T-helper 2 cell treated with Interferon-gamma antibody and Interleukin-4, amounts not matched to agents 100 ng/mL and 5 ng/mL, for 36 hours (primary cell): Measurements from ENCODE around the gene SOCS1. TPM values are rescaled to one million over a fixed set of nuclear protein-coding genes. Genes with fewer than 3 reads are reported as not detected.

Experiments
- intact Hi-C: fragments of 100-400 bp; cut with micrococcal nuclease; formaldehyde crosslinking; loops from one replicate; pipeline ENCODE4 v1.15.1; 2023
- total RNA-seq: library from RNA; stranded (reverse); gene quantifications from 2 replicates; pipeline ENCODE4 v1.2.3, GENCODE V29; 2022

Gene SOCS1
- total RNA-seq, 1 donor from 2014 or later, result 156 TPM

GRCh38 chr16:11249233-11250061 is 6.6 kb downstream of the SOCS1 start:
- intact Hi-C loops, result no loop called here

- intact Hi-C loops, result no loop called here
Measured at GRCh38 chr16:11248133-11248532, 7.9 kb downstream of the SOCS1 start.

- intact Hi-C loops, result no loop called here
Measured at GRCh38 chr16:11245988-11246387, 10.0 kb downstream of the SOCS1 start.

GRCh38 chr16:11245222-11245737 is 10.7 kb downstream of the SOCS1 start:
- intact Hi-C loops, result no loop called here

DNA sequence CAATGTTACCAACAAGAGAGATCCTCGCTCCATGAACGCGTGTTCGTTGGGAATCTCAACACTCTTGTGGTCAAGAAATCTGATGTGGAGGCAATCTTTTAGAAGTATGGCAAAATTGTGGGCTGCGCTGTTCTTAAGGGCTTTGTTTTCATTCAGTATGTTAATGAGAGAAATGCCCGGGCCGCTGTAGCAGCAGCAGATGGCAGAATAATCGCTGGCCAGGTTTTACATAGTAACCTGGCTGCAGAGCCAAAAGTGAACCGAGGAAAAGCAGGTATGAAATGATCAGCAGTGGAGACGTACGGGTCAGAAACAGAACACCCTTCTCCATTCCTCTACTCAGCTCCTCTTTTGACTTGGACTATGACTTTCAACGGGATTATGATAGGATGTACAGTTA is 13.3 kb downstream of the SOCS1 start:
- intact Hi-C loops, result no loop called here

DNA sequence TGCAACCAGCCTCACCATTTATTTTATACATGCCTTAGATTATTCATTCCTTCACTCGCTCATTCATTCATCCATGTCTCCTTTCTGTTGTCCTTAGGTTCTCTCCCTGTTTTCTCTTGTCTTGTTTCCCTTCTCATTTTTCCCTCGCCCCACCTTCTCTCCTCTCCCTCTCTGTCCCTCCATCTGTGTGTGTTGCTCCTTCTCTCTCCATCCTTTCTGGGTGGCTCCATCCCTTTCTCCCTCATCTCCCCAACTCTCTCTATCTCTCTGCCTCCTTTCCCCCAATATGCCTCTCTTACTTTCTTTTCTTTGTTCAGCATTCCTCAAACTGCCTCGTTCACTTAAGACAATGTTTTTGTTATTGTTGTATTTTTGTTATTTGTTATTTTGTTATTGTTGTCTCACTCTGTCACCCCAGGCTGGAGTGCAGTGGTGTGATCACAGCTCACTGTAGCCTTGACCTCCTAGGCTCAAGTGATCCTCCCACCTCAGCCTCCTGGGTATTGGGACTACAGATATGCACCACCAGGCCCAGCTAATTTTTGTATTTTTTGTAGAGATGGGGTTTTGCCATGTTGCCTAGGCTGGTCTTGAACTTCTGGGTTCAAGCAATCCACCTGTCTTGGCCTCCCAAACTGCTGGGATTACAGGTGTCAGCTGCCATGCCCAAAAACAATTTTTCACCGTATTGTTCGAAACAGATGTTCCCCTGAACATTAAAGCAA is 14.4 kb downstream of the SOCS1 start:
- intact Hi-C loops, result no loop called here

GRCh38 chr16:11240636-11241473 is 15.1 kb downstream of the SOCS1 start:
- intact Hi-C loops, result no loop called here

GRCh38 chr16:11239644-11240632 is 16.1 kb downstream of the SOCS1 start:
- intact Hi-C loops, result no loop called here

DNA sequence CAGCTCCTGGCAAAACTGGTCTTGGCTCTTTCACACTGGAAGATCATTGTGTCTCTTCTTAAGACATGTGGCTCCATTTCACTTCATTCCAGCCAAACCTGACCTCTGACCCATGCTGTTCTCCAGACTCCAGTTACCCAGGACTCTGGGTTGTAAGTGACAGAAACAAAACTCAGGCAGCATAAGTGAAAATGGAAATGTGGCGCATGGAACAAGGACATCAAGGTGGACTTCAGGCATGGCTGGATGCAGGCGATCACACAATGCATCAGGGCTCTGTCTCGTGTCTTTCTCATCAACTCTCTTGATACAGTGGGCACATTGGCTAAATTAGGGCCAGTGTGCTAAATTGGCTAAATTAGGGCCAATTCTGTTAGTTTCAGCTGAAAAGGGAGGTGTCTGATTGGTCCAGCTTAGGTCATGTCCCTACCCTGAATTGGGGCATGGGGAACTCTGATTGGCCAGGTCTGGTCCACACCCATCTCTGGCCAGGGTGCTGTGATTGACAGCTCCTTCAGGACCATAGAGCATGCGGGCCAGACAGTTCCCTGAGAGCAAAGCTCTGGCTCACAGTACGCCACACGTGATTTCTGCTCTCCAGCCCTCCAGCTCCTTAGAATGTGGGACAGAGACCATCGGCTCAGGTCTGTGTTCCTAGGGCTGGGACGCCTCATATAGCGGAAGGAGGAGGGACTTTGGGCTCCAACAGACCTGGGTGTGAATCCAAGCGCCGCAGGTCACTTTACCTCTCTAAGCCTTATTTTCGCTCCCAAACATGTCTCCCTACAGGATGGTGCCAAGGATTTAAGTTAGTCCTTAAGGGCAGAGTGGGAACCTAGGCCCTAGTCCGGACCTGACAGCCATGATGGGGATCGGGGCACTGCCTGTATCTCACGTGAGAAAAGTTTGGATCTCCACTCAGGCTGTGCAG is 17.5 kb downstream of the SOCS1 start:
- intact Hi-C loops, result no loop called here

GRCh38 chr16:11236461-11237254 is 19.3 kb downstream of the SOCS1 start:
- intact Hi-C loops, result no loop called here

- intact Hi-C loops, result no loop called here
Measured at GRCh38 chr16:11235703-11235991, 20.4 kb downstream of the SOCS1 start.

DNA sequence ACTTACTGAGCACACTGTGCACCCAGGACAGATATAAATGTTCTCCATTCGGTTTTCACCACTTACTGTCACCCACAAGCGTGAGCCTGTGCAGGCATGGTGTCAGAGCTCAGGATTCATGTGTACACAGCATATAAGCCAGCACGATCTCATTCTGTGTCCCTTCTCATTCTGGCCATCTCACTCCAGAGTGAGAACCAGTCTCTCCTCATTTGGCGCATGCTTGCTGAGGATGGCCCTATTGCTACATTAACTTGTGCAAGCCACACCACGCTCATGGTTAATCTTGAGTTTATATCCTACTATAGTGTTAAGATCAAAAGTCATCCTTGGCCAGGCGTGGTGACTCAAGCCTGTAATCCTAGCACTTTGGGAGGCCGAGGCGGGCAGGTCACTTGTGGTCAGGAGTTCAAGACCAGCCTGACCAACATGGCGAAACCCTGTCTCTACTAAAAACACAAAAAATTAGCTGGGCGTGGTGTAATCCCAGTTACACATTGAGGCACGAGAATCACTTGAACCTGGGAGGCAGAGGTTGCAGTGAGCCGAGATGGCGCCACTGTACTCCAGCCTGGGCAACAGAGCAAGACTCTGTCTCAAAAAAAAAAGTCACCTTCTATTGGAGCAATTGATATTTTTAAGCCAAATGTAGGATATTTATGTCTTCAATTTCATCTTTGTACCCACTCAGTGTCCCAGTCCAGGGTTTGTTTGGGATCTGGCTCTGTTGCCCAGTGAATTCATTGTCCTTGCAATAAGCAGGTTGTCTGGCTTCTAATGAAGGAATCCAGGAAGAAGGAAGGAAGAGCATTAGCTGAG is 20.9 kb downstream of the SOCS1 start:
- intact Hi-C loops, result loop anchor here (5.0 kb wide), 1 partner anchor 43 kb away; no protein-coding TSS in a partner anchor

DNA sequence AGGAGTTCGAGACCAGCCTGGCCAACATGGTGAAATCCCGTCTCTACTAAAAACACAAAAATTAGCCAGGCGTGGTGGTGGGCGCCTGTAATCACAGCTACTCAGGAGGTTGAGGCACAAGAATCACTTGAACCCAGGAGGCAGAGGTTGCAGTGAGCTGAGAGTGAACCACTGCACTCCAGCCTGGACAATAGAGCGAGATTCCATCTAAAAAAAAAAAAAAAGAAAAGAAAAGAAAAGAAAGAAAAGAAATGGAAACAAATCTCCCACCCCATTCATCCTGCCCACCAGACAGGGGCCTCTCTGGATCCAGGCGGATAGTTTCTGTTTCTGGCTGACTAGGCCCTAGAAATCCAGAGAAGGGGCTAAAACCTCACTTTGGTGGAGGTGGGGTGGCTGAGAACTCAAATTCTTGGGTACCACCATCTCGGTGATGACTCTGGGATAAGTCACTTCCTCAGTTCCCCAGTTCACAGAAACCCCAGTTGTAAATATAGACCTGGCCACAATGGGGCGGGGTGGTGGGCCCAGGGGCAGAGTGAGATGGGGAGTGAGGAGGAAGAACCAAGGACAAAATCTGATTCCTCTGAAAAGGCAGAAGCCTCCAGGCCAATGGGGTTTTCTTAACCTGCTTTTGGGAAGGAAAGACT is 22.2 kb downstream of the SOCS1 start:
- intact Hi-C loops, result loop anchor here (1.0 to 5.0 kb wide), 6 partner anchors 9 to 261 kb away; no protein-coding TSS in a partner anchor

DNA sequence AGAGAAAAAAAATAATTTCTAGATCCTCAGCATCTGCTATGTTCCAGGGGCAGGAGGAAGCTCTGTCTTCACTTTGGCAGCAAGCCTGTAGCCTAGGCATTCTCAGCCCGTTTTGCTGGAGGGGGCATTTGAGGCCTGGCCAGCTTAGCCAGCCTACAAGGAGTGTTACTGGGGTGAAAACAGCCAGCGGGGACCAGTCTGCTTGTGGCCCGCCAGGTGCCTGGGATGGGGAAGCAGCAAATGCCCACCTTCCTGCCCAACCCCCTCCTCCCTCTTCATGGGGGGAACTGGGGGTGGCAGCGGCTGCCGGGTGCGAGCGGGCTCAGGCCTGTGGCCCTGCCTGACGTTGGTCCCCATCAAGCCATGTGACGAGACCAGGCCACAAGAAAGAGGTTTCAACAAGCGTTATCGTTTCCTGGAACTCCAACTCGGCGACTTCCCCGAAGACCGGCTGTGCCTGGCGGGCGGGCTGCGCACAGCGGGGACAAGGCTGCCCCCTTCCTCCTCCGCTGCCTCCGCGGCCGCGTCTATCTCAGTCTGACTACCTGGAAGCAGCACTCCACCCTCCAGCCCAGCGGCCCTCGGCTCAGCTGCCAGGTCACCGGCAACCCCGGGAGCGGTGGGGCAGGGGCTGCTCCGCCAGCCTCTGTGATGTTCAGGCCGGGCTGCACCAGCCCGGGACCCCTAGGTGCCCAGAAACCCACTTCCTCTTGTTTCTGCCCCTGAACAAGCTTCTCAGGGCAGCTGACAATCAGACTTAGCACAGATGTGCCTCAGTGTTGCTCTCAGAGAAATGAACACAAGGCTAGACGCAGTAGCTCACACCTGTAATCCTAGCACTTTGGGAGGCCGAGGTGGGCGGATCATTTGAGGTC is 22.9 kb downstream of the SOCS1 start:
- intact Hi-C loops, result loop anchor here (1.0 to 5.0 kb wide), 6 partner anchors 8 to 260 kb away; no protein-coding TSS in a partner anchor

DNA sequence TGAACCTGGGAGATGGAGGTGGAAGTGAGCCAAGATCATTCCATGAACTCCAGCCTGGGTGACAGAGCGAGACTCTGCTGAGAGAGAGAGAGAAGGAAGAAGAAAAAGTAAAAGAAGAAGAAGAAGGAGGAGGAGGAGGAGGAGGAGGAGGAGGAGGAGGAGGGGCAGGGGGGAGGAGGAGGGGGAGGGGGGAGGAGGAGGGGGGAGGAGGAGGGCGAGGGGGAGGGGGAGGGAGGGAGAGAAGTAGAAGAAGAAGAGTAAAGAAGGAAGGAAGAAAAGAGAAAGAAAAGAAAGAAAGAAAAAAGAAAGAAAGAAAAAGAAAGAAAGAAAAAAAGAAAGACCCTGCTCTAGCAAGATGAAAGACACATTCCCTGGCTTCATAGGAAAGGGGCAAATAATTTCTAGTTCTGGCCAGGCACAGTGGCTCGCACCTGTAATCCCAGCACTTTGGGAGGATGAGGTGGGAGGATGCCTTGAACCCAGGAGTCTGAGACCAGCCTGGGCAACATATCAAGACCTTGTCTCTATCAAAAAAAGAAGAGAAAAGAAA is 23.6 kb downstream of the SOCS1 start:
- intact Hi-C loops, result loop anchor here (2.0 to 5.0 kb wide), 4 partner anchors 40 to 260 kb away; no protein-coding TSS in a partner anchor
